ENCODE measurements around the gene C1orf116.

C1orf116 gene

GRCh38 chr1:207047505-207047904, 14.9 kb upstream of the C1orf116 start:
- no peak for TF ChIP-seq NFIC (IDR thresholded peaks at IDR 0.05)
- no peak for TF ChIP-seq TCF12 (IDR thresholded peaks at IDR 0.05; ENCODE audit: low read depth)
- TF ChIP-seq YY1 (IDR thresholded peaks at IDR 0.05; ENCODE audit: low read depth) = no peak
- no peak for TF ChIP-seq REST (IDR thresholded peaks at IDR 0.05; ENCODE audit: low read depth)
- no peak for TF ChIP-seq FOXM1 (IDR thresholded peaks at IDR 0.05; ENCODE audit: borderline replicate concordance, low read depth)
- no peak for TF ChIP-seq EP300 (IDR thresholded peaks at IDR 0.05; ENCODE audit: borderline replicate concordance)
- TF ChIP-seq EGR1 (IDR thresholded peaks at IDR 0.05) = no peak
- no peak for TF ChIP-seq USF1 (IDR thresholded peaks at IDR 0.05)
- TF ChIP-seq RAD21 (IDR thresholded peaks at IDR 0.05; ENCODE audit: low read depth) = no peak
- no peak for TF ChIP-seq TAF1 (IDR thresholded peaks at IDR 0.05; ENCODE audit: low read depth)
- TF ChIP-seq TEAD4 (IDR thresholded peaks at IDR 0.05) = no peak
- no peak for TF ChIP-seq ZBTB7A (IDR thresholded peaks at IDR 0.05; ENCODE audit: low read depth)
- TF ChIP-seq MAX (IDR thresholded peaks at IDR 0.05) = no peak
- TF ChIP-seq CREB1 (IDR thresholded peaks at IDR 0.05; ENCODE audit: low read depth) = no peak
- no peak for TF ChIP-seq CEBPB (IDR thresholded peaks at IDR 0.05)

- no peak for TF ChIP-seq REST (IDR thresholded peaks at IDR 0.05; ENCODE audit: low read depth)
- no peak for TF ChIP-seq NFIC (IDR thresholded peaks at IDR 0.05)
- no peak for TF ChIP-seq EP300 (IDR thresholded peaks at IDR 0.05; ENCODE audit: borderline replicate concordance)
- no peak for TF ChIP-seq USF1 (IDR thresholded peaks at IDR 0.05)
- TF ChIP-seq ZBTB7A (IDR thresholded peaks at IDR 0.05; ENCODE audit: low read depth) = no peak
- TF ChIP-seq RAD21 (IDR thresholded peaks at IDR 0.05; ENCODE audit: low read depth) = no peak
- no peak for TF ChIP-seq TAF1 (IDR thresholded peaks at IDR 0.05; ENCODE audit: low read depth)
- TF ChIP-seq FOXM1 (IDR thresholded peaks at IDR 0.05; ENCODE audit: borderline replicate concordance, low read depth) = no peak
- TF ChIP-seq EGR1 (IDR thresholded peaks at IDR 0.05) = no peak
- no peak for TF ChIP-seq YY1 (IDR thresholded peaks at IDR 0.05; ENCODE audit: low read depth)
- TF ChIP-seq MAX (IDR thresholded peaks at IDR 0.05) = no peak
- no peak for TF ChIP-seq TCF12 (IDR thresholded peaks at IDR 0.05; ENCODE audit: low read depth)
These were observed 12.9 kb upstream of the C1orf116 start for GRCh38 chr1:207045453-207045852.

GRCh38 chr1:207040181-207040533, 7.6 kb upstream of the C1orf116 start:
- TF ChIP-seq CEBPB (IDR thresholded peaks at IDR 0.05) = no peak
- TF ChIP-seq ZBTB7A (IDR thresholded peaks at IDR 0.05; ENCODE audit: low read depth) = no peak
- no peak for TF ChIP-seq YY1 (IDR thresholded peaks at IDR 0.05; ENCODE audit: low read depth)
- no peak for TF ChIP-seq EGR1 (IDR thresholded peaks at IDR 0.05)
- no peak for TF ChIP-seq USF1 (IDR thresholded peaks at IDR 0.05)
- no peak for TF ChIP-seq NFIC (IDR thresholded peaks at IDR 0.05)
- no peak for TF ChIP-seq MAX (IDR thresholded peaks at IDR 0.05)
- TF ChIP-seq TCF12 (IDR thresholded peaks at IDR 0.05; ENCODE audit: low read depth) = no peak
- TF ChIP-seq EP300 (IDR thresholded peaks at IDR 0.05; ENCODE audit: borderline replicate concordance) = no peak
- no peak for TF ChIP-seq FOXM1 (IDR thresholded peaks at IDR 0.05; ENCODE audit: borderline replicate concordance, low read depth)
- TF ChIP-seq TAF1 (IDR thresholded peaks at IDR 0.05; ENCODE audit: low read depth) = no peak
- TF ChIP-seq TEAD4 (IDR thresholded peaks at IDR 0.05) = no peak
- TF ChIP-seq RAD21 (IDR thresholded peaks at IDR 0.05; ENCODE audit: low read depth) = no peak
- no peak for TF ChIP-seq CREB1 (IDR thresholded peaks at IDR 0.05; ENCODE audit: low read depth)
- TF ChIP-seq REST (IDR thresholded peaks at IDR 0.05; ENCODE audit: low read depth) = no peak

All from Ishikawa (cell line).